Testis (tissue), 2 donors: ENCODE data around the gene PAXX.

ENCODE experiments used
- POLR2A ChIP-seq: fragments of 450-650 bp; IDR thresholded peaks from one replicate; pipeline ENCODE4 v1.6.1; 2017; ENCODE audit warnings: antibody characterized with exemption, mild to moderate bottlenecking, moderate library complexity
- TF ChIP-seq, protein P1 (sequence below), 3 experiments: fragments of 450-650 bp in 2 of 3; fragments of 200-600 bp in 1 of 3; sonication (generic) in 1 of 3; IDR thresholded peaks; one replicate each; pipeline ENCODE4 v1.5.1; 2016 to 2019; ENCODE audit warnings: antibody characterized with exemption in 3 of 3, mild to moderate bottlenecking in 2 of 3, moderate library complexity in 1 of 3

DNA sequence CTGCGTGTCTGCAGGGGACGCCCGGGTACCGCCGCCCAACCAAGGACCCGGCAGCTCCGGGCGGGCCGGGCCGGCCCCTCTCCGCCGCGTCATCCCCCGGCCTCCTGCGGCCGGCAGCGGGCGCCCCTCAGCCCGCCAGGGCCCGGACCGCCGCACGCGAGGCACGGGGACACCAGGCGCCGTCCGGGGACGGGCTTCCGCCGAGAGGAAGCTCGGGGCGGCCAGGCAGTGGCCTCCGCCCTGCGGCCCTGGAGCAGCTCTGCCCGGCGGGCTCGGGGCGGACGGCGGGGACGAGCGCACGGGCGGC lies 48.1 kb upstream of the PAXX start:
- TF ChIP-seq POLR2A, result no peak
- TF ChIP-seq, protein P1, sequence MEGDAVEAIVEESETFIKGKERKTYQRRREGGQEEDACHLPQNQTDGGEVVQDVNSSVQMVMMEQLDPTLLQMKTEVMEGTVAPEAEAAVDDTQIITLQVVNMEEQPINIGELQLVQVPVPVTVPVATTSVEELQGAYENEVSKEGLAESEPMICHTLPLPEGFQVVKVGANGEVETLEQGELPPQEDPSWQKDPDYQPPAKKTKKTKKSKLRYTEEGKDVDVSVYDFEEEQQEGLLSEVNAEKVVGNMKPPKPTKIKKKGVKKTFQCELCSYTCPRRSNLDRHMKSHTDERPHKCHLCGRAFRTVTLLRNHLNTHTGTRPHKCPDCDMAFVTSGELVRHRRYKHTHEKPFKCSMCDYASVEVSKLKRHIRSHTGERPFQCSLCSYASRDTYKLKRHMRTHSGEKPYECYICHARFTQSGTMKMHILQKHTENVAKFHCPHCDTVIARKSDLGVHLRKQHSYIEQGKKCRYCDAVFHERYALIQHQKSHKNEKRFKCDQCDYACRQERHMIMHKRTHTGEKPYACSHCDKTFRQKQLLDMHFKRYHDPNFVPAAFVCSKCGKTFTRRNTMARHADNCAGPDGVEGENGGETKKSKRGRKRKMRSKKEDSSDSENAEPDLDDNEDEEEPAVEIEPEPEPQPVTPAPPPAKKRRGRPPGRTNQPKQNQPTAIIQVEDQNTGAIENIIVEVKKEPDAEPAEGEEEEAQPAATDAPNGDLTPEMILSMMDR (IDR thresholded peaks at IDR 0.05), result no peak
